Mammary epithelial cell (primary cell): ENCODE data around the gene UBE2F.
"Not testable (repeated sequence)": the region's sequence is repeated elsewhere in the genome, so short reads cannot be mapped to it uniquely, and the experiment has no call there.

Source experiments
- EZH2 ChIP-seq: IDR thresholded peaks from 2 replicates; pipeline ENCODE4 v1.6.1; 2012; ENCODE audit warnings: low read length, inconsistent platforms, borderline replicate concordance
- TF ChIP-seq, protein P1 (sequence below), 2 donors: IDR thresholded peaks in 1 of 2; conservative IDR thresholded peaks in 1 of 2; 2 replicates each; pipeline ENCODE4 v1.5.1; 2011 to 2012; ENCODE audit warnings: inconsistent platforms in 2 of 2, low read length in 2 of 2, mild to moderate bottlenecking in 2 of 2, control low read depth in 1 of 2, low read depth in 1 of 2; ENCODE audit not compliant: insufficient read depth in 1 of 2; ENCODE audit errors: extremely low read depth in 1 of 2

GRCh38 chr2:238057696-238058575, 91.1 kb downstream of the UBE2F start:
- TF ChIP-seq, protein P1, sequence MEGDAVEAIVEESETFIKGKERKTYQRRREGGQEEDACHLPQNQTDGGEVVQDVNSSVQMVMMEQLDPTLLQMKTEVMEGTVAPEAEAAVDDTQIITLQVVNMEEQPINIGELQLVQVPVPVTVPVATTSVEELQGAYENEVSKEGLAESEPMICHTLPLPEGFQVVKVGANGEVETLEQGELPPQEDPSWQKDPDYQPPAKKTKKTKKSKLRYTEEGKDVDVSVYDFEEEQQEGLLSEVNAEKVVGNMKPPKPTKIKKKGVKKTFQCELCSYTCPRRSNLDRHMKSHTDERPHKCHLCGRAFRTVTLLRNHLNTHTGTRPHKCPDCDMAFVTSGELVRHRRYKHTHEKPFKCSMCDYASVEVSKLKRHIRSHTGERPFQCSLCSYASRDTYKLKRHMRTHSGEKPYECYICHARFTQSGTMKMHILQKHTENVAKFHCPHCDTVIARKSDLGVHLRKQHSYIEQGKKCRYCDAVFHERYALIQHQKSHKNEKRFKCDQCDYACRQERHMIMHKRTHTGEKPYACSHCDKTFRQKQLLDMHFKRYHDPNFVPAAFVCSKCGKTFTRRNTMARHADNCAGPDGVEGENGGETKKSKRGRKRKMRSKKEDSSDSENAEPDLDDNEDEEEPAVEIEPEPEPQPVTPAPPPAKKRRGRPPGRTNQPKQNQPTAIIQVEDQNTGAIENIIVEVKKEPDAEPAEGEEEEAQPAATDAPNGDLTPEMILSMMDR (conservative IDR thresholded peaks at IDR 0.05 in 1 of 2, IDR thresholded peaks at IDR 0.05 in 1 of 2; ENCODE audit: extremely low read depth in 1 of 2, insufficient read depth in 1 of 2, low read depth in 1 of 2, low read length in 2 of 2) = not testable (repeated sequence)
- not testable (repeated sequence) for TF ChIP-seq EZH2
